HG03159 (cell line): ENCODE results near the gene LDHA.
"Not testable (repeated sequence)": the region's sequence is repeated elsewhere in the genome, so short reads cannot be mapped to it uniquely, and the experiment has no call there.

ENCODE experiments used
- ATAC-seq: cut with Tn5 transposase; IDR thresholded peaks from one replicate; pipeline ENCODE4 v1.9.1; 2021; ENCODE audit warnings: mild to moderate bottlenecking, moderate library complexity; ENCODE audit not compliant: unreplicated experiment

LDHA gene

DNA sequence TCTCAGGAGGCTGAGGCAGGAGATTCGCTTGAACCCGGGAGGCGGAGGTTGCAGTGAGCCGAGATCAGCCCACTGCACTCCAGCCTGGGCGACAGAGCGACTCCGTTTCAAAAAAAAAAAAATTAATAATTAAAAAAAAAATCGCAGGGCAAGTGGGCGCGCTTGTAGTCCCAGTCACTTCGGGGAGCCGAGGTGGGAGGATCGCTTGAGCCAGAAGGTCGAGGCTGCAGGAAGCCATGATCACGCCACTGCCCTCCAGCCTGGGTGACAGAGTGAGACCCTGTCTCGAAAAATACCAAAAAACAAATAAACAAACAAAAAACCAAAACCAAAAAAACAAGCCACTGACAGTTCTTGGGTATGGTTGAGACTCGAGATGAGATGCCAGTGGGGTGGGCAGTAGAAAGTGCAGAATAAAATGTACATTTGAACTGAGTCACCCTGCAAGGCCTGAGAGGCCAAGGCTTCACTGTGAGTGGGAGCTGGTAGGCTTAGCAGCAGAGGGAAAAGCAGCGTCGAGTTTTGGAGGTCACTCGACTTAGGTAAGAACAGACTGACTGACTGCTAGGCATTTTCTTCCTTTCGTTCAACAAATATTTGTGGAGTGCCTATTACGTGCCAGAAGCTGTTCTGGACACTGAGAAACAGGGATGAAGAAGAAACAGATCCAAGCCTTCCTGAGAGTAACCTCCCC, 635 bp upstream of the LDHA start:
- ATAC-seq: no peak

DNA sequence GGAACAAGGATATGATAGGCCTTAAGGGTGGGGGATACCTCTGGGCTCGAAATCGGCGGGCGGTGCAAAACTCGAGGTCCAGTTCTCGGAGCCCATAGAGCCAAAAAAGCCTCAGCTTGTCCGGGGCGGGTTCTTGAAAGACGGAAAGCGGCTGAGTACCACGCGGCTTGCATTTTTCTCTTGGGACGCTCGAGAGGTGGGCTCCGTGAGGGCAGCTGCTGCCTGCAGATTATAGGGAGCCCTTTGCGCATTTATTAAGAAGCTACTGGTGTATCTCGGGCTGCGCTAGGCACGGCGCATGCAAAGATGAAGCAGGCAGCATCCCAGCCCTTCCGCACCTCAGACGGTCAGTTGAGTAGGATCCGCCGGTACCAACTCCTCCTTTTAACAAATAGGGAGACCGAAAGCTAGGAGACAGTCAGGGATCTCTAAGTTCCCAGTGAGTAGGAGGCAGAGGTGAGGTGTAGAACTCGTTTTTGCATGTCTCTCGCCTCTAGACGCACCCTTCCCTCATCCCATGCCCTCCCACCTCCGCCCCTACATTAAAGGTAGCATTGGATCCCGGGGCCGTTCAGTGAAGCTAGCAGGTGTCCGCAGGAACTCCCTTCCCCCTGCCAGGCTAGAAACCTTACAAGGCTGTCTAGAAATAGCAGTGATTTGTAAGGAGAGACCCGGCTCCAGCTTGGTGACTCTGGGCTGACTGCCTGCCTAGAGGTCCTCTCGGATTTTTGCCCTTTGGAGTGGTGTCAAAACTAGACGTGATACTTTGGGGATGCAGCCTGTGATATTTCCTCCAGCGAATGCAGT, 768 bp downstream of the LDHA start:
- no peak for ATAC-seq

- ATAC-seq: peak; percentile 65
These were observed 1.6 kb downstream of the LDHA start for GRCh38 chr11:18395735-18396504.

DNA sequence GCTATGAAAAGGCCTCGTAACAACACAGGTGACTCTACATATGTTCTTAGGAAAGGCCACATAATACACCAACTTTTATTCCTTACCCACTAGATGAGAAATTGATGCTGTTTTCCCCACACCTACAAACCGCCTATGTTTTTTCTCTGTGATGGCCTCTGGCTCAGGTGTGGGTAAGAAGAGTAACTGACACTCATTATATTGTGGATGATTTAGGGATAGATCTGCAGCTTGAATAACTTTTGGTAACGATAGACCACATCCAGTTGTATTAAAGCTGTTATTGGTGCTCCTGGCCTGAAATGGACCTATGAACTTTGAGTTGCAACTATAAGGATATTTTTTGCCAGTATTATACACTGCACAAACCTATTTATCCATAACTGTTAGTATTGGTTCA, 3.6 kb downstream of the LDHA start:
- no peak for ATAC-seq

DNA sequence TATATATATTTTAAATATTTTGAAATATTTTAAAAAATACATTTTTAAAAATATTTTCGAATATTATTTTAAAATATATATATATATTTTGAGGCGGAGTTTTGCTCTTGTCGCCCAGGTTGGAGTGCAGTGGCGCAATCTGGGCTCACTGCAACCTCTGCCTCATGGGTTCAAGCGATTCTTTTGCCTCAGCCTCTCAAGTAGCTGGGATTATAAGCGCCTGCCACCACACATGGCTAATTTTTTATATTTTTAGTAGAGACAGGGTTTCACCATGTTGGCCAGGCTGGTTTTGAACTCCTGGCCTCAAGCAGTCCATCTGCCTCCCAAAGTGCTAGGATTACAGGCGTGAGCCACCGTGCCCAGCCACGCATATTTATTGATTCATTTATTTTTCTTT, 6.7 kb downstream of the LDHA start:
- not testable (repeated sequence) for ATAC-seq

DNA sequence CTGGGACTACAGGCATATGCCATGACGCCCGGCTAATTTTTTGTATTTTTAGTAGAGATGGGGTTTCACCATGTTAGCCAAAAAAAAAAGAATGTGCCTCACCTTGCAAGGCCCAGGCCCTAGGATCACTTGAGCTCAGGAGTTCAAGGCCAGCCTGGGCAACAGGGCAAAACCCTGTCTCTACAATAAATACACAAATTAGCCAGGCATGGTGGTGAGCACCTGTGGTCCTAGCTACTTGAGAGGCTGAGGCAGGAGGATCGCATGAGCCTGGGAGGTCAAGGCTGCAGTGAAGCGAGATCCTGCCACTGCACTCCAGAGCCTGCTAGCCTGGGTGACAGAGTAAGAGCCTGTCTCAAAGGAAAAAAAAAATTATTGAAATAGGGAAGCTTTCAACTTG, 9.7 kb downstream of the LDHA start:
- ATAC-seq: no peak

- not testable (repeated sequence) for ATAC-seq
These were observed 13.0 kb downstream of the LDHA start for GRCh38 chr11:18407400-18407799.

- ATAC-seq: no peak
These were observed 14.4 kb downstream of the LDHA start for GRCh38 chr11:18408558-18409291.

DNA sequence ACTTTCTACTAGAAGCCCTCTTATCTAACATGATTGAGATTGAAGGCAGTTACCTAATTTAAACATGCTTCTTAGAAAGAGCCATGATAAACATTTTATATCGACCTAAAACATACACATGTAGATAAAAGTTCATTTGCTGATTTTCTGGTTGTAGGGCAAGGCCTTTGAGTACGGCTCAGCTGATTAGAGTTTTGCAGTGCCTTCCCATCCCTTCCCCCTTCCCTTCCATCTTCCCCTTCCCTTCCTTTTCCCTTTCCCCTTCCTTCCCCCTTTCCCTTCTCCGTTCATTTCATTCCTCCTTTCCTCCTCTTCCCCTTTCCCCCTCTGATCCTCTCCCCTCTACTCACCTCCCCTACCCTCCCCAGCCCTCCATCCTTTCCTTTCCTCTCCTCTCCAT, 22.1 kb downstream of the LDHA start:
- no peak for ATAC-seq

DNA sequence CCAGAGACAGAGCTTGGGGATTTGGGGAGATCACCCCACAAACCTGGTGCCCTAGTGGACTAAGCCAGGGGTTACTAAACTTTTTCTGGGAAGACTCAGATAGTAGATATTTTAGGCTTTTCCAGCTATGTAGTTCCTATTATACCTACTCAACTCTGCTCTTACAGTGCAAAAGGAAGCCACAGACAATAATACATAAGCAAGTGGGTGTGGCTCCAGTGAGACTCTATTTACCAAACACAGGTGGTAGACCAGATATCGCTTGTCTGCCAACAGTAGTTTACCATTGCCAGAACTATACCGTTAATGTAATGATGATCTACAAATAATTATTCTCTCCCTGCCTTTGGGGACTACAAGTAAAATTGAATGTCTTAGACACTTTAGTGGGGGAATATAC, 24.7 kb downstream of the LDHA start:
- no peak for ATAC-seq

GRCh38 chr11:18420067-18420466, 25.7 kb downstream of the LDHA start:
- no peak for ATAC-seq

DNA sequence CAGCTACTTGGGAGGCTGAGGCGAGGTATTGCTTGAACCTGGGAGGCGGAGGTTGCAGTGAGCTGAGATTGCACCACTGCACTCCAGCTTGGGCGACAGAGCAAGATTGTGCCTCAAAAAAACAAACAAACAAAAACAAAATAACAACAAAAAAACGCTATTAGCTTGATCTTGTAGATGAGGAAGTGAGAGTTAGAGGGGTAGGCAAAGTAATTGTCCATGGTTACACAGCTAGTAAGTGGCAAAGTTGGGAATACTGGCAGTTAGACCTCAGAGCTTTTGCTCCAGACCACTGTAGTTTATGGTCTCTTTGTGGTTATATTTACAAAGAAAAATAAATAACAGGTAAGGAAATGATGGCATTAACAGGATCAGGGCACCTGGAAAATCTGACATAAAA, 32.9 kb downstream of the LDHA start:
- ATAC-seq: no peak

- no peak for ATAC-seq
These were observed 35.0 kb downstream of the LDHA start for GRCh38 chr11:18429332-18429731.

- no peak for ATAC-seq
These were observed 44.3 kb downstream of the LDHA start for GRCh38 chr11:18438691-18439090.

DNA sequence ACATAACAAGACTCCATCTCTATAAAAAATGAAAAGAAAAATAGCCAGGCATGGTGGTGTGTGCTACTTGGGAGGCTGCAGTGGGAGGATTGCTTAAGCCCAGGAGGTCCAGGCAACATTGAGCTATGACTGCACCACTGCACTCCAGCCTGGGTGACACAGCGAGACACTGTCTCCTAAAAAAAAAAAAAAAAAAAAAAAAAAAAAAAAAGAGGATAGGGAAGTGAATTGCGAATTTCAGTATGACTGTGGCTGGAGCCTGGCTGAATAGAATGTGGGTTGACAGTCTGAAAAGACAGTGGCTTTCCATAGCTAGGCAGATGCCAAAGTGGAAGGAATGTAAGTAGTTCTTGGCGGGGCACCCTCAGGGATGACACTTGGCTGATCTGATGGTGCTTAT, 54.9 kb downstream of the LDHA start:
- ATAC-seq: no peak

DNA sequence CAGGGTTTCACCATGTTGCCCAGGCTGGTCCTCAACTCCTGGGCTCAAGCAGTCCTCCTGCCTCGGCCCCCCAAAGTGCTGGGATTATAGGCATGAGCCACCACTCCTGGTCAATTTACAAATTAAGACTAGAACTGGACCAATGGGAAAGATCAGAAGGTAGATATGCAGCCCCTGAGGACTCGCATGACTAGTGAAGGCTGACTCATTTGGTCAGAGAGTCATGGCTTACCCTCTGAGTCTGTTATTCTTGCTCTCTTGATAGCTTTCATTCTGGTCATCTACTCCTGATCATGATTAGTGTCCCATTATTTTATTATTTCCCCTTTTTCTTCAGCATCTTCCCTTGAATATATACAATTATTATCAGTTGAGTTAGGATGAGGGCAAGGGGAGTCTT, 58.6 kb downstream of the LDHA start:
- ATAC-seq: no peak

GRCh38 chr11:18455686-18456372, 61.5 kb downstream of the LDHA start, which contains the start of gene LDHAL6A:
Gene LDHAL6A (plus strand): TSS chr11:18455856. CDS start chr11:18456681, 825 bp downstream.
- ATAC-seq: no peak

- ATAC-seq: no peak
These were observed 63.1 kb downstream of the LDHA start for GRCh38 chr11:18457450-18457849.
